GM12872 (cell line): ENCODE measurements around the gene PADI1.

Source experiments
- CTCF ChIP-seq: IDR thresholded peaks from 3 replicates; pipeline ENCODE4 v1.5.1; 2011; ENCODE audit warnings: low read depth, mild to moderate bottlenecking, low read length, moderate library complexity; ENCODE audit not compliant: insufficient read depth

The PADI1 gene, protein sequence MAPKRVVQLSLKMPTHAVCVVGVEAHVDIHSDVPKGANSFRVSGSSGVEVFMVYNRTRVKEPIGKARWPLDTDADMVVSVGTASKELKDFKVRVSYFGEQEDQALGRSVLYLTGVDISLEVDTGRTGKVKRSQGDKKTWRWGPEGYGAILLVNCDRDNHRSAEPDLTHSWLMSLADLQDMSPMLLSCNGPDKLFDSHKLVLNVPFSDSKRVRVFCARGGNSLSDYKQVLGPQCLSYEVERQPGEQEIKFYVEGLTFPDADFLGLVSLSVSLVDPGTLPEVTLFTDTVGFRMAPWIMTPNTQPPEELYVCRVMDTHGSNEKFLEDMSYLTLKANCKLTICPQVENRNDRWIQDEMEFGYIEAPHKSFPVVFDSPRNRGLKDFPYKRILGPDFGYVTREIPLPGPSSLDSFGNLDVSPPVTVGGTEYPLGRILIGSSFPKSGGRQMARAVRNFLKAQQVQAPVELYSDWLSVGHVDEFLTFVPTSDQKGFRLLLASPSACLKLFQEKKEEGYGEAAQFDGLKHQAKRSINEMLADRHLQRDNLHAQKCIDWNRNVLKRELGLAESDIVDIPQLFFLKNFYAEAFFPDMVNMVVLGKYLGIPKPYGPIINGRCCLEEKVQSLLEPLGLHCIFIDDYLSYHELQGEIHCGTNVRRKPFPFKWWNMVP

GRCh38 chr1:17204546-17205440, at the start of gene PADI1:
Gene PADI1 (plus strand): TSS chr1:17205128. CDS start chr1:17205218, 90 bp downstream.
- TF ChIP-seq CTCF = no peak

GRCh38 chr1:17155257-17155920, 49.5 kb upstream of the PADI1 start:
- no peak for TF ChIP-seq CTCF

DNA sequence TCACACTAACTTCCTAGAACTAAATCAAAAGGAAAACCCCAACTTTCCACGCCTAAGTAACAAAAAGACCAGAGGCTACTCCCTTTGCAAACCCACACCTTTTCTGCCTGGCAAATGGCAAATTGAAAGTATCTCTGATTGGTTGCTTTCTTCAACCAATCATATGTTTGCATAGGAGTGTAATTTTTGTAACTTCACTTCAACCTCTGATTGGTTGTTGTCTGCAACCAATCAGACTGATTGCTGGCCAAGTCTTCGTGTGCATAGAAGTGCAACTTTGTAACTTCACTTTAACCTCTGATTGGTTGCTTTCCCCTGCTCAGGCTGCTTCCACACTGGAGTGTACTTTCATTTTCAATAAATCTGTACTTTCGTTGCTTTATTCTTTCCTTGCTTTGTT, 48.8 kb upstream of the PADI1 start:
- TF ChIP-seq CTCF = no peak

DNA sequence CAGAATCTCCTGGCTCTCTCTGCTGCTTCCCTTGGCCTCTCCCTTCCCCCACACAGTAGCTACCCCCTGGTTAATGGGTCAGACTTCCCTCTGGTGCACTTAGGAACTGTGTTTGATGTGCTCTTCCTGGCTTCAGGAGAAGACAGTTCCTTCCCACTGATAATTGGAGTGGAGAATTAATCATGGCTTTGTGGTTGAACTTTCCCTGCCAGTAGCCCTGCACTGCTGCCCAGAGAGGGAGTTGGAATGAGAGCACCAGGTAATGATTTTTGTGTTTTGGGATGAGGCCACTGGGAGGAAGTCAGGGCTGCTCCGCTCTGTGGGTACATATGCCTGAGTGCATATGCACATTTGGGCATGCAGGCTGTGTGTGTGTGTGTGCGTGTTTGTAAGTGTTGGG, 46.0 kb upstream of the PADI1 start:
- no peak for TF ChIP-seq CTCF

DNA sequence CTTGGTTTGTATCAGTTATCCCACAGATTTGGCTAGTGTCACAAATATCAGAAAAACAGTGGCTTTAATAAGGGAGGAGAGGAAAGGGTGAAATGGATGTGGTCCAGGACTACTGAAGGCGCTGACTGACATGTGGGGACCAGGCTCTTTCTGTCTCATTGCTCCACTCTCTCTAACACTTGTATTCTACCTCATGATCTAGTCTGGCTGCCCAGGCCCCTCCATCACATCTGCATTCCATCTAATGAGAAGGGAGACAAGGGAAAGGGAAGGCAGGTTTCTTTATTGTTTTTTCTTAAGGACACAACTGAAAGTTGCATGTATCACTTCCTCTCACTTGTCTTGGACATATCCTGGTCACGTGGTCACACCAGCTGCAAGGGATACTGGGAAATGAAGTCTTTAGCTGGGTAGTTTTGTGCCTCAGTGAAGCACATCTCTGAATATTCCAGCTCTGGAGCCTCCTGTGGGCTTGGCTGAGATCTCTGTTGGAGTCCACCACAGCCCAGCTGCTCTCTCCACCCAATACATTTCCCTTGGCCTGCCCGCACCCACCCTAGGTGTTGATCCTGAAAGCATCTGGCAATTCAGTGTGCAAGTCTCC, 43.7 kb upstream of the PADI1 start:
- TF ChIP-seq CTCF = no peak

DNA sequence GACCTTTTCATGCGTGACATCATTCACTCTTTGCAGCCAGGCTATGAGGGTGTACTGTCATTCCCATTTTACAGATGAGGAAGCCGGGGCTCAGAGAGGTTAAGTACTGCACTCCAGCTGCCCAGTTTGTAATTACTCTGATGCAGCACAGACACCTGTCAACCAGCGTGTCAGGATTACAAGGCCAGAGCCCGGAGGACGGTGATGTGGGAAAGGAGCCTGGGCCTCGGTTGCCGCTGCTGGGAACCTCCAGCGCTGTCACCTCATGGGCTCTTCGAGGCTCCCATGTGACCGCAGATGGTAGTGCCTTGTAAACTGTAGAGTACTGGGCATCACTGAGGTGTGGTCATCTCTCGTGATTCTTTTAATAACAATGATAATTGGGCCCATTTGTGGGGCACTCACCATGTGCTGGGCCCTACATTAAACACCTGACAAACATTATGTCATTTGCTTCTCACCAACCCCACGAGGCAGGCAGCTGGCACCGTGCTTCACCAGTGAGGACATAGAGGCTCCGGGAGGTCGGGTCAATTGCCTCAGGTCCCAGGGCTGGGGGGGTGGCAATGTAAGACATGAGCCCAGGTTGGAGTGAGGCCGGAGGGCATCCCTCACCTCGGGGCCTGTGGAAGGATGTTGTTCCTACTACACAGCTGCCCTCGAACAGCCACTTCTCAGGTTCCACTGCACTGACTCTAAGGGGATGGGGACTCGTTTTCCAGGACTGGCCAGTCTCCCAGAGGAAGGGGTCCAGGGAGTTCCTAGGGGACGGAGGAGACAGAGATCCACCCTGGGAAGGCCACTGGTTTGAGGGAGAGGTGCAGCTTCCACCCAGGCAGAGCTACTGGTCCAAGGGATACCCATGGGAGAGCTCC, 42.8 kb upstream of the PADI1 start:
- no peak for TF ChIP-seq CTCF
